HepG2 (cell line): ENCODE data around the gene BRPF1.

Source experiments
- CHCHD3 ChIP-seq: sonication (generic); formaldehyde crosslinking; IDR thresholded peaks from 2 replicates; pipeline ENCODE4 v1.8.0; 2022; ENCODE audit warnings: mild to moderate bottlenecking, missing genetic modification reagents, moderate library complexity
- CTCF ChIP-seq: sonication (generic); formaldehyde crosslinking; IDR thresholded peaks from 2 replicates; pipeline ENCODE4 v1.5.0; 2020; ENCODE audit warnings: mild to moderate bottlenecking, missing genetic modification reagents, moderate library complexity
- HDAC6 ChIP-seq: fragments of 200-600 bp; sonication (generic); IDR thresholded peaks from 2 replicates; pipeline ENCODE4 v1.7.0; 2017; ENCODE audit warnings: mild to moderate bottlenecking, antibody characterized with exemption, low read length, low read depth
- REST ChIP-seq, 2 experiments: IDR thresholded peaks; 2 replicates each; pipeline ENCODE4 v1.6.1; 2011 to 2012; ENCODE audit warnings: low read length in 2 of 2, borderline replicate concordance in 1 of 2, low read depth in 1 of 2, mild to moderate bottlenecking in 1 of 2, moderate library complexity in 1 of 2
- ZNF354B ChIP-seq: sonication (generic); formaldehyde crosslinking; IDR thresholded peaks from 2 replicates; pipeline ENCODE4 v1.8.0; 2022; ENCODE audit warnings: mild to moderate bottlenecking, missing genetic modification reagents
- ZNF589 ChIP-seq: sonication (generic); formaldehyde crosslinking; conservative IDR thresholded peaks from 2 replicates; pipeline ENCODE4 v1.8.0; 2022; ENCODE audit warnings: mild to moderate bottlenecking, moderate library complexity, missing genetic modification reagents

GRCh38 chr3:9765865-9766264 lies 34.3 kb downstream of the BRPF1 start:
- TF ChIP-seq HDAC6 (no peak), REST (IDR thresholded peaks at IDR 0.05; ENCODE audit: borderline replicate concordance in 1 of 2, low read depth in 1 of 2, low read length in 2 of 2) (no peak), ZNF354B (CRISPR knock-in tag) (no peak), CHCHD3 (CRISPR knock-in tag) (no peak), CTCF (CRISPR knock-in tag) (no peak), ZNF589 (CRISPR knock-in tag) (no peak)
